Activated gamma-delta T cell (primary cell): ENCODE data around the gene ACOT4.
A peak's percentile ranks its signal among the peaks of the same experiment; 100 is the strongest.
"Not testable (repeated sequence)": the region's sequence is repeated elsewhere in the genome, so short reads cannot be mapped to it uniquely, and the experiment has no call there.

Experiments used
- DNase-seq: peaks from one replicate; lab custom pipeline; 2025; lab: John Stamatoyannopoulos, UW
- total RNA-seq, 2 donors: gene quantifications; one replicate each; lab custom pipeline; 2026; lab: John Stamatoyannopoulos, UW

The ACOT4 gene
- 0 to 0.31 reads per million in 2 donors for total RNA-seq

- peak; percentile 38 for DNase-seq
These were observed at the start of gene ACOT4 for GRCh38 chr14:73591690-73592449. Gene ACOT4, plus strand, starts transcription at chr14:73591873. Its CDS starts 87 bp downstream, at chr14:73591960.

- not testable (repeated sequence) for DNase-seq
These were observed 48.7 kb upstream of the ACOT4 start for GRCh38 chr14:73542961-73543360.

GRCh38 chr14:73545353-73545752, 46.3 kb upstream of the ACOT4 start:
- not testable (repeated sequence) for DNase-seq

- DNase-seq = not testable (repeated sequence)
These were observed 42.6 kb upstream of the ACOT4 start for GRCh38 chr14:73549097-73549496.

GRCh38 chr14:73549889-73550524, 41.7 kb upstream of the ACOT4 start:
- not testable (repeated sequence) for DNase-seq

- DNase-seq = no peak
These were observed 37.8 kb upstream of the ACOT4 start for GRCh38 chr14:73553845-73554244.

- DNase-seq = not testable (repeated sequence)
These were observed 34.5 kb upstream of the ACOT4 start for GRCh38 chr14:73557201-73557600.

GRCh38 chr14:73558238-73558637, 33.4 kb upstream of the ACOT4 start:
- not testable (repeated sequence) for DNase-seq

- DNase-seq = not testable (repeated sequence)
These were observed 29.4 kb upstream of the ACOT4 start for GRCh38 chr14:73562256-73562655.

GRCh38 chr14:73562696-73563095, 29.0 kb upstream of the ACOT4 start:
- DNase-seq = not testable (repeated sequence)

- DNase-seq = not testable (repeated sequence)
These were observed 25.2 kb upstream of the ACOT4 start for GRCh38 chr14:73566431-73566830.

- not testable (repeated sequence) for DNase-seq
These were observed 24.7 kb upstream of the ACOT4 start for GRCh38 chr14:73566935-73567334.

GRCh38 chr14:73567358-73567757, 24.3 kb upstream of the ACOT4 start:
- DNase-seq = no peak

GRCh38 chr14:73567951-73568885, 23.5 kb upstream of the ACOT4 start:
- DNase-seq = no peak

- not testable (repeated sequence) for DNase-seq
These were observed 22.8 kb upstream of the ACOT4 start for GRCh38 chr14:73568886-73569184.

GRCh38 chr14:73569185-73569958, 22.3 kb upstream of the ACOT4 start, which contains the start of gene ACOT2:
Gene ACOT2, plus strand, starts transcription at chr14:73569213. Its CDS starts 28 bp downstream, at chr14:73569241.
- peak; percentile 48 for DNase-seq

GRCh38 chr14:73570913-73571312, 20.8 kb upstream of the ACOT4 start:
- not testable (repeated sequence) for DNase-seq

- DNase-seq = not testable (repeated sequence)
These were observed 18.6 kb upstream of the ACOT4 start for GRCh38 chr14:73573034-73573433.

GRCh38 chr14:73573740-73574139, 17.9 kb upstream of the ACOT4 start:
- not testable (repeated sequence) for DNase-seq

GRCh38 chr14:73574251-73574650, 17.4 kb upstream of the ACOT4 start:
- DNase-seq = not testable (repeated sequence)

GRCh38 chr14:73576391-73576790, 15.3 kb upstream of the ACOT4 start:
- DNase-seq = no peak
